Fibroblast of lung (primary cell): ENCODE data around the gene TMPRSS11A. TPM values are rescaled to one million over a fixed set of nuclear protein-coding genes. Genes with fewer than 3 reads are reported as not detected.

Source experiments
- DNase-seq, 2 donors: peaks; one replicate each; pipeline versions ENCODE4 v3.0.0 to v3.0.0-alpha.2; 2010; ENCODE audit warnings: low read depth in 2 of 2
- H2AFZ ChIP-seq: 2 replicates; pipeline ENCODE4 v1.5.1; 2012; ENCODE audit warnings: low read length, control low read depth, inconsistent platforms
- H3K27ac ChIP-seq: 2 replicates; pipeline ENCODE4 v1.5.1; 2011; ENCODE audit warnings: low read length, control low read depth; ENCODE audit not compliant: insufficient read depth
- H3K27me3 ChIP-seq: 2 replicates; pipeline ENCODE4 v1.5.1; 2011; ENCODE audit warnings: mild to moderate bottlenecking, low read length; ENCODE audit not compliant: control insufficient read depth, insufficient read depth
- H3K36me3 ChIP-seq: 2 replicates; pipeline ENCODE4 v1.5.1; 2011; ENCODE audit warnings: low read length; ENCODE audit not compliant: control insufficient read depth, insufficient read depth
- H3K4me1 ChIP-seq: 2 replicates; pipeline ENCODE4 v1.5.1; 2011; ENCODE audit warnings: low read length; ENCODE audit not compliant: control insufficient read depth, insufficient read depth; ENCODE audit errors: extremely low read depth
- H3K4me2 ChIP-seq: 2 replicates; pipeline ENCODE4 v1.5.1; 2011; ENCODE audit warnings: low read length, control low read depth; ENCODE audit not compliant: insufficient read depth; ENCODE audit errors: extremely low read depth
- H3K4me3 ChIP-seq, 4 experiments: fragments of 200-600 bp in 1 of 4; sonication (generic) in 1 of 4; replicated peaks in 1 of 4; 2 replicates each; pipeline ENCODE4 v1.5.1; 2011 to 2016; ENCODE audit warnings: low read length in 4 of 4, low read depth in 3 of 4, mild to moderate bottlenecking in 3 of 4, control low read depth in 2 of 4, inconsistent platforms in 1 of 4, mixed read lengths in 1 of 4; ENCODE audit not compliant: insufficient read depth in 1 of 4; ENCODE audit errors: control extremely low read depth in 1 of 4
- H3K79me2 ChIP-seq: 2 replicates; pipeline ENCODE4 v1.5.1; 2012; ENCODE audit warnings: mild to moderate bottlenecking, low read length, inconsistent platforms; ENCODE audit not compliant: control insufficient read depth, insufficient read depth
- H3K9ac ChIP-seq: 2 replicates; pipeline ENCODE4 v1.5.1; 2011; ENCODE audit warnings: mild to moderate bottlenecking, low read length, control low read depth; ENCODE audit not compliant: insufficient read depth
- H3K9me3 ChIP-seq: 2 replicates; pipeline ENCODE4 v1.5.1; 2012; ENCODE audit warnings: low read depth, low read length; ENCODE audit not compliant: control insufficient read depth, insufficient read depth
- H4K20me1 ChIP-seq: 2 replicates; pipeline ENCODE4 v1.5.1; 2011; ENCODE audit warnings: low read length; ENCODE audit not compliant: control insufficient read depth, insufficient read depth; ENCODE audit errors: extremely low read depth
- EZH2 ChIP-seq: IDR thresholded peaks from 2 replicates; pipeline ENCODE4 v1.5.1; 2012; ENCODE audit warnings: low read length, control low read depth, mild to moderate bottlenecking; ENCODE audit errors: missing control alignments
- polyA plus RNA-seq, 2 donors: library from polyadenylated mRNA; depleted of rRNA in 1 of 2; stranded (reverse) in 1 of 2; unstranded in 1 of 2; fragments of >200 nt; gene quantifications; 2 replicates each; pipeline ENCODE4 v1.2.1, GENCODE V29; 2011 to 2012; ENCODE audit warnings: missing spikeins in 1 of 2
- total RNA-seq: library from RNA; depleted of rRNA; stranded (reverse); fragments of >200 nt; gene quantifications from 2 replicates; pipeline ENCODE4 v1.2.1, GENCODE V29; 2014
- TF ChIP-seq, protein P1 (sequence below), 2 donors: IDR thresholded peaks in 1 of 2; conservative IDR thresholded peaks in 1 of 2; 1 replicate in 1 of 2; 2 replicates in 1 of 2; pipeline ENCODE4 v1.5.1; 2011 to 2012; ENCODE audit warnings: low read length in 2 of 2, control low read depth in 1 of 2, inconsistent platforms in 1 of 2, low read depth in 1 of 2, mild to moderate bottlenecking in 1 of 2

Gene TMPRSS11A
- total and polyA plus RNA-seq, 2 donors (not counting 1 experiment from before 2014, with no cell fraction given) = not detected

DNA sequence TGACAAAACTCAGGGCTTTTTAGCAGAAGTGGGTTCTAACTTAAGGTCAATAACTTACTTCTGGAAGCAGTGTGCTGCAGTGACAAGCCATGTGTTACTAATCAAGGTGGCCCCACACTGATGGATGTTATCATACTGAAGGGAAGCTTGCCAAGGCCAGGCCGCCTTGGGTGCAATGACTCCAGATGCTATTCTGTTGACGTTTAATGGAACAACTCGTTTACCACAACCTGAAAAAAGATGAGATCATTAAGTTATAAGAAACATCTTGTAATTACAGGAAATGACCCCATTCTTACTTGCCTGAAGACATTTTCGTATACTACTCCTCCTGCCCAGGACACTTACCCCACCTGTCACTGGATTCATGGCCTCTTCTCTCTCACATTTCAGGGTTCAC is 40.6 kb downstream of the TMPRSS11A start:
- Histone ChIP-seq H3K27ac (no peak overlapping the region), H3K36me3 (no peaks in the 10 kb centered on the region), H4K20me1 (no peaks in the 10 kb centered on the region), H3K9me3 (no peaks in the 10 kb centered on the region), H3K4me3 (no peak overlapping the region), H3K9ac (no peak overlapping the region), H3K79me2 (no peaks in the 10 kb centered on the region), H3K27me3 (no peaks in the 10 kb centered on the region), H3K4me2 (no peak overlapping the region), H3K4me1 (no peaks in the 10 kb centered on the region), H2AFZ (no peak overlapping the region)
- peak in 1 of 2 donors; percentile 74 for DNase-seq
- TF ChIP-seq, protein P1, sequence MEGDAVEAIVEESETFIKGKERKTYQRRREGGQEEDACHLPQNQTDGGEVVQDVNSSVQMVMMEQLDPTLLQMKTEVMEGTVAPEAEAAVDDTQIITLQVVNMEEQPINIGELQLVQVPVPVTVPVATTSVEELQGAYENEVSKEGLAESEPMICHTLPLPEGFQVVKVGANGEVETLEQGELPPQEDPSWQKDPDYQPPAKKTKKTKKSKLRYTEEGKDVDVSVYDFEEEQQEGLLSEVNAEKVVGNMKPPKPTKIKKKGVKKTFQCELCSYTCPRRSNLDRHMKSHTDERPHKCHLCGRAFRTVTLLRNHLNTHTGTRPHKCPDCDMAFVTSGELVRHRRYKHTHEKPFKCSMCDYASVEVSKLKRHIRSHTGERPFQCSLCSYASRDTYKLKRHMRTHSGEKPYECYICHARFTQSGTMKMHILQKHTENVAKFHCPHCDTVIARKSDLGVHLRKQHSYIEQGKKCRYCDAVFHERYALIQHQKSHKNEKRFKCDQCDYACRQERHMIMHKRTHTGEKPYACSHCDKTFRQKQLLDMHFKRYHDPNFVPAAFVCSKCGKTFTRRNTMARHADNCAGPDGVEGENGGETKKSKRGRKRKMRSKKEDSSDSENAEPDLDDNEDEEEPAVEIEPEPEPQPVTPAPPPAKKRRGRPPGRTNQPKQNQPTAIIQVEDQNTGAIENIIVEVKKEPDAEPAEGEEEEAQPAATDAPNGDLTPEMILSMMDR (conservative IDR thresholded peaks at IDR 0.05 in 1 of 2, IDR thresholded peaks at IDR 0.05 in 1 of 2; ENCODE audit: low read depth in 1 of 2, low read length in 2 of 2) = no peak
- no peak for TF ChIP-seq EZH2

DNA sequence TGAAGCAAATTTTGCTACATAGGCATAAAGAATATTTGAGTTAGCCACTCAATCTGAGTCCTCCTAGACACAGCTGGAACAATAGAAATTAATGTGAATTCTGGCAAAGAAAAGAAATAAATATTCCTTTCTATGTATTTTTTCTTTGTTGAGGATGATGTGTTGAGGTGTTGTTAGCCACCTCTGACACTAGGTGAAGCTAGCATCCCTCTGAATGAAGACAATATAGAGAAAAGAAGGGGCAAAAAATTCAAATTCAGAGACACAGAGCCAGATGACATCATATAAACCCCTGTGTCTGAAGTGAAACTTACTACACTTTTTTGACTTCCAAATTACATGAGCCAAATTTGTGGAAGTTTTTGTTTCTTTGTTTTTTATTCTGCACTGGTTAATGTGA is 44.9 kb downstream of the TMPRSS11A start:
- Histone ChIP-seq H2AFZ (no peak overlapping the region), H3K36me3 (no peaks in the 10 kb centered on the region), H3K9ac (no peak overlapping the region), H3K9me3 (no peaks in the 10 kb centered on the region), H4K20me1 (no peaks in the 10 kb centered on the region), H3K27me3 (no peaks in the 10 kb centered on the region), H3K79me2 (no peaks in the 10 kb centered on the region), H3K4me3 (no peak overlapping the region), H3K4me1 (no peaks in the 10 kb centered on the region), H3K4me2 (no peak overlapping the region), H3K27ac (no peak overlapping the region)
- TF ChIP-seq EZH2 = no peak
- TF ChIP-seq, protein P1 (conservative IDR thresholded peaks at IDR 0.05 in 1 of 2, IDR thresholded peaks at IDR 0.05 in 1 of 2; ENCODE audit: low read depth in 1 of 2, low read length in 2 of 2) = no peak
- DNase-seq = no peak

DNA sequence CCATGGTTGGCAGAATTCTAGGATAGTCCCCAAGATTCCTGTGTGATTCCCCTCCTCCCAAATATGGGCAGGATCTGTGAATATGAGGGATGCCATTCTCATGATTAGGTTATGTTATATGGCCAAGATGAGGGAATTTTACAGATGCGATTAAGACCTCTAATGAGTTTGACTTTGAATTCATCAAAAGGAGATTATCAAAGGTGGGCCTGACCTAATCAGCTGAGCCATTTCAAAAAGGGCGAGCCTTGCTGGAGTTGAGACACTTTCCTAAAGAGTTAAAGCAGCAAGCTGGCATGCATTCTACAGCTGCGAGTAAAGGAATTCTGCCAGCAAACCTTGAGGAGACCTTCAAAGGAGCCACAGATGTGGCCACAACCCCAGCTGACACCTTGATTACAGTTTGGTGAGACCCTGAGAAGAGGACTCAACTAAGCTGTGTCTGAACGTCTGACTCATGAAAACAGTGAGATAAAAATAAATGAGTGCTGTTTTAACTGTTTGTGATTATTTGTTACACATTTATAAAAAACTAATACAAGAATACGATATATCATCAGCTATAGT is 47.8 kb downstream of the TMPRSS11A start:
- no peak overlapping the region for H2AFZ ChIP-seq
- no peaks in the 10 kb centered on the region for H3K4me1 ChIP-seq
- no peaks in the 10 kb centered on the region for H3K9me3 ChIP-seq
- no peaks in the 10 kb centered on the region for H3K27me3 ChIP-seq
- H3K4me3 ChIP-seq = no peak overlapping the region
- no peak for DNase-seq
- TF ChIP-seq, protein P1 (conservative IDR thresholded peaks at IDR 0.05 in 1 of 2, IDR thresholded peaks at IDR 0.05 in 1 of 2; ENCODE audit: low read depth in 1 of 2, low read length in 2 of 2) = no peak
- TF ChIP-seq EZH2 = no peak
- H3K4me2 ChIP-seq = no peak overlapping the region
- H4K20me1 ChIP-seq = no peaks in the 10 kb centered on the region
- H3K27ac ChIP-seq = no peak overlapping the region
- H3K36me3 ChIP-seq = no peaks in the 10 kb centered on the region
- H3K79me2 ChIP-seq = no peaks in the 10 kb centered on the region
- H3K9ac ChIP-seq = no peak overlapping the region
